ENCODE measurements around the gene GRAMD1B. TPM values are rescaled to one million over a fixed set of nuclear protein-coding genes. Genes with fewer than 3 reads are reported as not detected.
A peak's percentile ranks its signal among the peaks of the same experiment; 100 is the strongest.

Gene GRAMD1B
- 1 to 10 TPM; 2.4 to 4.1 (median 3.2) TPM for total RNA-seq
- 2.0 TPM for polyA plus RNA-seq
- long read RNA-seq, donor 1, partial matches to known transcripts: 0 of 2 reads
- long read RNA-seq, donor 1, other reads (novel, unspliced or antisense): 2 of 2 reads
- long read RNA-seq, donor 2, partial matches to known transcripts: 0 of 4 reads
- long read RNA-seq, donor 2, other reads (novel, unspliced or antisense): 2 of 4 reads
- long read RNA-seq, donor 3, partial matches to known transcripts: 0 of 1 reads
- long read RNA-seq, donor 3, other reads (novel, unspliced or antisense): 1 of 1 reads
- long read RNA-seq, donor 4: 0 reads

- H3K4me1 ChIP-seq (ENCODE audit: control insufficient read depth, insufficient read depth, low read length): no peaks in the 10 kb centered on the region
- ATAC-seq: peak; percentile 68 to 75
- H3K4me3 ChIP-seq (ENCODE audit: low read length): peak within 1 kb of the TSS; percentile 37
- peak; percentile 48 to 83 (median 80) for DNase-seq
- under 1% methylated on average over 57 of the region's 57 CpGs for WGBS
- intact Hi-C loops (cut with DNase I): no loop called here
- no peak within 1 kb of the TSS for H3K27ac ChIP-seq (ENCODE audit: low read length)
- no peaks in the 10 kb centered on the region for H3K27me3 ChIP-seq (ENCODE audit: control insufficient read depth, insufficient read depth)
- H3K9me3 ChIP-seq (ENCODE audit: control insufficient read depth, low read length): no peaks in the 10 kb centered on the region
Measured at GRCh38 chr11:123429913-123430720, at the start of gene GRAMD1B. GRAMD1B (plus strand) TSS chr11:123430269; CDS start chr11:123430793, 524 bp downstream.

GRCh38 chr11:123381149-123381548 lies 48.9 kb upstream of the GRAMD1B start:
- no peak overlapping the region for H3K4me3 ChIP-seq (ENCODE audit: low read length)
- intact Hi-C loops (cut with DNase I): no loop called here
- ATAC-seq (no peak), DNase-seq (no peak)
- 95% methylated on average over 5 of the region's 5 CpGs for WGBS
- no peak overlapping the region for H3K27ac ChIP-seq (ENCODE audit: low read length)
- no peaks in the 10 kb centered on the region for H3K9me3 ChIP-seq (ENCODE audit: control insufficient read depth, low read length)
- H3K27me3 ChIP-seq (ENCODE audit: control insufficient read depth, insufficient read depth): no peaks in the 10 kb centered on the region
- no peaks in the 10 kb centered on the region for H3K4me1 ChIP-seq (ENCODE audit: control insufficient read depth, insufficient read depth, low read length)

GRCh38 chr11:123381817-123382554 lies 48.1 kb upstream of the GRAMD1B start:
- H3K27ac ChIP-seq (ENCODE audit: low read length): no peak overlapping the region
- H3K27me3 ChIP-seq (ENCODE audit: control insufficient read depth, insufficient read depth): no peaks in the 10 kb centered on the region
- H3K4me1 ChIP-seq (ENCODE audit: control insufficient read depth, insufficient read depth, low read length): no peaks in the 10 kb centered on the region
- intact Hi-C loops (cut with DNase I): no loop called here
- no peaks in the 10 kb centered on the region for H3K9me3 ChIP-seq (ENCODE audit: control insufficient read depth, low read length)
- WGBS: 90% methylated on average over 4 of the region's 4 CpGs
- no peak for ATAC-seq
- no peak overlapping the region for H3K4me3 ChIP-seq (ENCODE audit: low read length)
- no peak for DNase-seq

- Histone ChIP-seq H3K27me3 (ENCODE audit: control insufficient read depth, insufficient read depth) (no peaks in the 10 kb centered on the region), H3K4me3 (ENCODE audit: low read length) (no peak overlapping the region), H3K27ac (ENCODE audit: low read length) (no peak overlapping the region), H3K4me1 (ENCODE audit: control insufficient read depth, insufficient read depth, low read length) (no peaks in the 10 kb centered on the region), H3K9me3 (ENCODE audit: control insufficient read depth, low read length) (no peaks in the 10 kb centered on the region)
- WGBS: 89% methylated on average over 3 of the region's 3 CpGs
- ATAC-seq: no peak
- intact Hi-C loops (cut with DNase I): no loop called here
- no peak for DNase-seq
Measured at GRCh38 chr11:123382555-123383074, 47.5 kb upstream of the GRAMD1B start.

GRCh38 chr11:123384116-123384515 lies 46.0 kb upstream of the GRAMD1B start:
- intact Hi-C loops (cut with DNase I): no loop called here
- H3K4me1 ChIP-seq (ENCODE audit: control insufficient read depth, insufficient read depth, low read length): no peaks in the 10 kb centered on the region
- H3K27ac ChIP-seq (ENCODE audit: low read length): no peak overlapping the region
- H3K4me3 ChIP-seq (ENCODE audit: low read length): no peak overlapping the region
- no peaks in the 10 kb centered on the region for H3K9me3 ChIP-seq (ENCODE audit: control insufficient read depth, low read length)
- no peak for ATAC-seq
- no peak for DNase-seq
- no peaks in the 10 kb centered on the region for H3K27me3 ChIP-seq (ENCODE audit: control insufficient read depth, insufficient read depth)

- Histone ChIP-seq H3K9me3 (ENCODE audit: control insufficient read depth, low read length) (no peaks in the 10 kb centered on the region), H3K27ac (ENCODE audit: low read length) (no peak overlapping the region), H3K4me3 (ENCODE audit: low read length) (no peak overlapping the region), H3K27me3 (ENCODE audit: control insufficient read depth, insufficient read depth) (no peaks in the 10 kb centered on the region), H3K4me1 (ENCODE audit: control insufficient read depth, insufficient read depth, low read length) (no peaks in the 10 kb centered on the region)
- intact Hi-C loops (cut with DNase I): no loop called here
- DNase-seq: no peak
- WGBS: 78% methylated on average over 9 of the region's 9 CpGs
- ATAC-seq: no peak
Measured at GRCh38 chr11:123386796-123387510, 43.1 kb upstream of the GRAMD1B start.

GRCh38 chr11:123388640-123389039 lies 41.4 kb upstream of the GRAMD1B start:
- WGBS: 91% methylated on average over 4 of the region's 4 CpGs
- intact Hi-C loops (cut with DNase I): no loop called here
- H3K4me1 ChIP-seq (ENCODE audit: control insufficient read depth, insufficient read depth, low read length): no peaks in the 10 kb centered on the region

GRCh38 chr11:123390146-123390545 lies 39.9 kb upstream of the GRAMD1B start:
- intact Hi-C loops (cut with DNase I): no loop called here
- Histone ChIP-seq H3K27ac (ENCODE audit: low read length) (no peak overlapping the region), H3K4me3 (ENCODE audit: low read length) (no peak overlapping the region), H3K9me3 (ENCODE audit: control insufficient read depth, low read length) (no peaks in the 10 kb centered on the region), H3K4me1 (ENCODE audit: control insufficient read depth, insufficient read depth, low read length) (no peaks in the 10 kb centered on the region), H3K27me3 (ENCODE audit: control insufficient read depth, insufficient read depth) (no peaks in the 10 kb centered on the region)
- DNase-seq (no peak), ATAC-seq (no peak)
- WGBS: 72% methylated on average over 4 of the region's 4 CpGs

More at GRCh38 chr11:123388640-123389039, 41.4 kb upstream of the GRAMD1B start:
- Histone ChIP-seq H3K4me3 (ENCODE audit: low read length) (no peak overlapping the region), H3K27ac (ENCODE audit: low read length) (no peak overlapping the region), H3K9me3 (ENCODE audit: control insufficient read depth, low read length) (no peaks in the 10 kb centered on the region), H3K27me3 (ENCODE audit: control insufficient read depth, insufficient read depth) (no peaks in the 10 kb centered on the region)
- DNase-seq: no peak
- ATAC-seq: no peak

GRCh38 chr11:123391646-123392348 lies 38.3 kb upstream of the GRAMD1B start:
- Histone ChIP-seq H3K4me1 (ENCODE audit: control insufficient read depth, insufficient read depth, low read length) (no peaks in the 10 kb centered on the region), H3K9me3 (ENCODE audit: control insufficient read depth, low read length) (no peaks in the 10 kb centered on the region), H3K27ac (ENCODE audit: low read length) (no peak overlapping the region), H3K4me3 (ENCODE audit: low read length) (no peak overlapping the region), H3K27me3 (ENCODE audit: control insufficient read depth, insufficient read depth) (no peaks in the 10 kb centered on the region)
- intact Hi-C loops (cut with DNase I): no loop called here
- DNase-seq (no peak), ATAC-seq (no peak)
- 94% methylated on average over 6 of the region's 6 CpGs for WGBS

GRCh38 chr11:123392431-123392830 lies 37.6 kb upstream of the GRAMD1B start:
- Histone ChIP-seq H3K27me3 (ENCODE audit: control insufficient read depth, insufficient read depth) (no peaks in the 10 kb centered on the region), H3K4me1 (ENCODE audit: control insufficient read depth, insufficient read depth, low read length) (no peaks in the 10 kb centered on the region), H3K27ac (ENCODE audit: low read length) (no peak overlapping the region), H3K9me3 (ENCODE audit: control insufficient read depth, low read length) (no peaks in the 10 kb centered on the region), H3K4me3 (ENCODE audit: low read length) (no peak overlapping the region)
- no peak for DNase-seq
- intact Hi-C loops (cut with DNase I): no loop called here
- ATAC-seq: no peak

All from right cardiac atrium (tissue), 5 donors.